OCI-LY1 (cell line): ENCODE results near the gene KLHL26.

Source experiments
- H2AFZ ChIP-seq: fragments of 200-600 bp; sonication (generic), shearing (Covaris generic); 2 replicates; pipeline ENCODE4 v1.6.0; 2014; ENCODE audit warnings: antibody characterized with exemption, mild to moderate bottlenecking, low read length
- H3F3A ChIP-seq: fragments of 200-600 bp; sonication (generic), shearing (Covaris generic); 2 replicates; pipeline ENCODE4 v1.6.0; 2014; ENCODE audit warnings: mild to moderate bottlenecking, antibody characterized with exemption, low read length, moderate library complexity; ENCODE audit not compliant: insufficient read depth
- H3K27ac ChIP-seq: fragments of 200-600 bp; sonication (generic); 2 replicates; pipeline ENCODE4 v1.5.1; 2014; ENCODE audit warnings: low read length, mixed run types, mild to moderate bottlenecking, low read depth; ENCODE audit not compliant: poor library complexity, severe bottlenecking
- H3K27me3 ChIP-seq: fragments of 200-600 bp; sonication (generic); 2 replicates; pipeline ENCODE4 v1.6.0; 2014; ENCODE audit warnings: antibody characterized with exemption, mild to moderate bottlenecking, low read length, moderate library complexity; ENCODE audit not compliant: insufficient read depth
- H3K36me3 ChIP-seq: fragments of 200-600 bp; sonication (generic); 2 replicates; pipeline ENCODE4 v1.6.1; 2014; ENCODE audit warnings: mild to moderate bottlenecking, antibody characterized with exemption, low read length, moderate library complexity, mixed read lengths; ENCODE audit not compliant: insufficient read depth
- H3K4me1 ChIP-seq: fragments of 200-600 bp; sonication (generic); 2 replicates; pipeline ENCODE4 v1.5.1; 2014; ENCODE audit warnings: mild to moderate bottlenecking, low read length, moderate library complexity; ENCODE audit not compliant: insufficient read depth, severe bottlenecking
- H3K4me2 ChIP-seq: fragments of 200-600 bp; sonication (generic), shearing (Covaris generic); 2 replicates; pipeline ENCODE4 v1.6.1; 2014; ENCODE audit warnings: low read length
- H3K4me3 ChIP-seq: fragments of 200-600 bp; sonication (generic); 2 replicates; pipeline ENCODE4 v1.5.1; 2014; ENCODE audit warnings: low read length, low read depth, mild to moderate bottlenecking, mixed read lengths; ENCODE audit not compliant: poor library complexity, severe bottlenecking
- H3K79me2 ChIP-seq: fragments of 200-600 bp; shearing (Covaris generic); 2 replicates; pipeline ENCODE4 v1.6.1; 2016; ENCODE audit warnings: mixed run types, low read length, mixed read lengths; ENCODE audit not compliant: insufficient read depth
- H3K9ac ChIP-seq: fragments of 200-600 bp; sonication (generic), shearing (Covaris generic); 2 replicates; pipeline ENCODE4 v1.6.1; 2014; ENCODE audit warnings: mild to moderate bottlenecking, low read length, mixed read lengths
- H3K9me2 ChIP-seq: fragments of 200-600 bp; sonication (generic), shearing (Covaris generic); 2 replicates; pipeline ENCODE4 v1.6.1; 2014; ENCODE audit warnings: low read depth, mild to moderate bottlenecking, low read length, mixed read lengths
- H3K9me3 ChIP-seq: fragments of 200-600 bp; shearing (Covaris generic); 2 replicates; pipeline ENCODE4 v1.6.1; 2014; ENCODE audit warnings: low read length, mixed read lengths
- H4K20me1 ChIP-seq: fragments of 200-600 bp; sonication (generic), shearing (Covaris generic); 2 replicates; pipeline ENCODE4 v1.6.0; 2016; ENCODE audit warnings: mild to moderate bottlenecking, low read length; ENCODE audit not compliant: insufficient read depth
- CTCF ChIP-seq: fragments of 200-600 bp; sonication (generic), shearing (Covaris generic); IDR thresholded peaks from 2 replicates; pipeline ENCODE4 v1.5.1; 2017; ENCODE audit warnings: mild to moderate bottlenecking, antibody characterized with exemption, low read length, moderate library complexity, mixed read lengths
- EZH2 ChIP-seq: fragments of 200-600 bp; sonication (generic), shearing (Covaris generic); IDR thresholded peaks from 2 replicates; pipeline ENCODE4 v1.8.0; 2017; ENCODE audit warnings: borderline replicate concordance, mixed run types, mild to moderate bottlenecking, antibody characterized with exemption, low read length, moderate library complexity, mixed read lengths

The KLHL26 gene

GRCh38 chr19:18601875-18602274, 35.0 kb upstream of the KLHL26 start:
- Histone ChIP-seq H3K27ac (no peak overlapping the region), H3K4me1 (no peaks in the 10 kb centered on the region), H4K20me1 (no peaks in the 10 kb centered on the region), H3F3A (no peaks in the 10 kb centered on the region), H3K9me2 (no peaks in the 10 kb centered on the region), H3K27me3 (peaks cover 15% of the 10 kb centered on the region; the same call in 1 of the 2 replicates), H2AFZ (no peak overlapping the region), H3K36me3 (no peaks in the 10 kb centered on the region), H3K9me3 (no peaks in the 10 kb centered on the region), H3K4me3 (no peak overlapping the region), H3K9ac (no peak overlapping the region), H3K4me2 (no peak overlapping the region), H3K79me2 (no peaks in the 10 kb centered on the region)
- TF ChIP-seq EZH2 (no peak), CTCF (no peak)

GRCh38 chr19:18603255-18603957, 33.4 kb upstream of the KLHL26 start:
- Histone ChIP-seq H4K20me1 (no peaks in the 10 kb centered on the region), H3K9ac (no peak overlapping the region), H3K9me3 (no peaks in the 10 kb centered on the region), H3K9me2 (no peaks in the 10 kb centered on the region), H3K4me3 (no peak overlapping the region), H3K27ac (no peak overlapping the region), H3K36me3 (no peaks in the 10 kb centered on the region), H3F3A (no peaks in the 10 kb centered on the region), H3K4me1 (no peaks in the 10 kb centered on the region), H3K27me3 (peaks cover 18% of the 10 kb centered on the region; the same call in 1 of the 2 replicates), H2AFZ (no peak overlapping the region), H3K79me2 (no peaks in the 10 kb centered on the region), H3K4me2 (no peak overlapping the region)
- TF ChIP-seq CTCF, result 0 out of 2 replicates have a peak, but pooled peaks have one; percentile 7
- no peak for TF ChIP-seq EZH2

- Histone ChIP-seq H3K27me3 (peaks cover 22% of the 10 kb centered on the region; the same call in 1 of the 2 replicates), H2AFZ (no peak overlapping the region), H3F3A (no peaks in the 10 kb centered on the region), H3K4me1 (no peaks in the 10 kb centered on the region), H3K4me2 (no peak overlapping the region), H3K79me2 (no peaks in the 10 kb centered on the region), H3K4me3 (no peak overlapping the region), H3K9me2 (no peaks in the 10 kb centered on the region), H4K20me1 (no peaks in the 10 kb centered on the region), H3K27ac (no peak overlapping the region), H3K36me3 (no peaks in the 10 kb centered on the region), H3K9me3 (no peaks in the 10 kb centered on the region), H3K9ac (no peak overlapping the region)
- no peak for TF ChIP-seq EZH2
- TF ChIP-seq CTCF, result no peak
Observed at GRCh38 chr19:18603958-18604819, 32.6 kb upstream of the KLHL26 start.
